ENCODE data around the gene RNF224. TPM values are rescaled to one million over a fixed set of nuclear protein-coding genes. Genes with fewer than 3 reads are reported as not detected.

The RNF224 gene
- total RNA-seq, 1 donor from 2014 or later = 0.35 TPM

DNA sequence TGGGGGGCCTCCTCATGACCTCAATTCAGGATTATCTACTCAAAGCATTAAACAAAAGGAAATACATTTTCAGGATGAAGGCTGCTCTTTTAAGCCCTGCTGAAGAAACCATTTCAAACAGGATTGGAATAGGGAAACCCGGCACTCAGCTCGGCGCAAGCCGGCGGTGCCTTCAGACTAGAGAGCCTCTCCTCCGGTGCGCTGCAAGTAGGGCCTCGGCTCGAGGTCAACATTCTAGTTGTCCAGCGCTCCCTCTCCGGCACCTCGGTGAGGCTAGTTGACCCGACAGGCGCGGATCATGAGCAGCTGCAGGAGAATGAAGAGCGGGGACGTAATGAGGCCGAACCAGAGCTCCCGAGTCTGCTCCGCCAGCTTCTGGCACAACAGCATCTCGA, 22.6 kb upstream of the RNF224 start:
- intact Hi-C loops (cut with DNase I) = no loop called here
- no peaks in the 10 kb centered on the region for H3K9me3 ChIP-seq
- no peak for DNase-seq
- H3K27me3 ChIP-seq = no peaks in the 10 kb centered on the region
- peak overlapping the region; percentile 80 for H3K27ac ChIP-seq
- TF ChIP-seq, protein P1, sequence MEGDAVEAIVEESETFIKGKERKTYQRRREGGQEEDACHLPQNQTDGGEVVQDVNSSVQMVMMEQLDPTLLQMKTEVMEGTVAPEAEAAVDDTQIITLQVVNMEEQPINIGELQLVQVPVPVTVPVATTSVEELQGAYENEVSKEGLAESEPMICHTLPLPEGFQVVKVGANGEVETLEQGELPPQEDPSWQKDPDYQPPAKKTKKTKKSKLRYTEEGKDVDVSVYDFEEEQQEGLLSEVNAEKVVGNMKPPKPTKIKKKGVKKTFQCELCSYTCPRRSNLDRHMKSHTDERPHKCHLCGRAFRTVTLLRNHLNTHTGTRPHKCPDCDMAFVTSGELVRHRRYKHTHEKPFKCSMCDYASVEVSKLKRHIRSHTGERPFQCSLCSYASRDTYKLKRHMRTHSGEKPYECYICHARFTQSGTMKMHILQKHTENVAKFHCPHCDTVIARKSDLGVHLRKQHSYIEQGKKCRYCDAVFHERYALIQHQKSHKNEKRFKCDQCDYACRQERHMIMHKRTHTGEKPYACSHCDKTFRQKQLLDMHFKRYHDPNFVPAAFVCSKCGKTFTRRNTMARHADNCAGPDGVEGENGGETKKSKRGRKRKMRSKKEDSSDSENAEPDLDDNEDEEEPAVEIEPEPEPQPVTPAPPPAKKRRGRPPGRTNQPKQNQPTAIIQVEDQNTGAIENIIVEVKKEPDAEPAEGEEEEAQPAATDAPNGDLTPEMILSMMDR (IDR thresholded peaks at IDR 0.05) = no peak
- H3K4me1 ChIP-seq = peaks cover 42% of the 10 kb centered on the region
- peak overlapping the region; percentile 83 for H3K4me3 ChIP-seq
- no peaks in the 10 kb centered on the region for H3K36me3 ChIP-seq
- ATAC-seq = no peak

DNA sequence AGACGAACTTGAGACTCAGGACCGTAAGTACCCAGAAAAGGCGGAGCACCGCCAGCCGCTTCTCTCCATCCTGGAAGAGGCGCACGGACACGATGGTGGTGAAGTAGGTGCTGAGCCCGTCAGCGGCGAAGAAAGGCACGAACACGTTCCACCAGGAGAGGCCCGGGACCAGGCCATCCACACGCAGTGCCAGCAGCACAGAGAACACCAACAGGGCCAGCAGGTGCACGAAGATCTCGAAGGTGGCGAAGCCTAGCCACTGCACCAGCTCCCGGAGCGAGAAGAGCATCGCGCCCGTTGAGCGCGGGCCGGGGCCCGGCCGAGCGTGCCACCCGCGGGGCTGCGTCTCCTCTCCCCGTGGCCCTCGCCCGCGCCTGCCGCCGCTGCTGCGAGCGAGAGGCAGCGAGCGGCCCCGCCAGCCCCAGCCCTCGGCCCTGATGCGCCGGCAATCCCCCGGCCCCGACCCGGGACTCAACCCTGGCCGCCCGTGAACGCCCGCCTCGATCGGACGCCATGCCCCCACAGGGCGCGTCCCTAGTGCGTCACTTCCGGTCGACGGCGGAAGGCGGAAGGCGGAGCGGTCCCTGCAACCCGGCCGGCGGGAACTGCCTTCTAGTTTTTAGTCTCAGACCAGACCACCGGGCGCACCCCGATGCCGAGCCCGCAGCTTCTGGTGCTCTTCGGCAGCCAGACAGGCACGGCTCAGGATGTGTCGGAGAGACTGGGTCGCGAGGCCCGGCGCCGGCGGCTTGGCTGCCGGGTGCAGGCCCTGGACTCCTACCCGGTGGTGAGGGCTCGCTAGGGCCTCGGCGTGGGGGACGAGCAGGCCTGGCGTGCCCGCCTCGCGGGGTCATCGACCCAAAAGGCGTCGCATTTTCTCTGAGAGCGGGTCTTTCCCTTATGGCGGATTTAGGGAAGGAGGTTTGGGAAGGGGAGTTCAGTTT, 21.9 kb upstream of the RNF224 start, which contains the start of the genes NDOR1 and TMEM203:
NDOR1 (plus strand) TSS at position 575 of the 944 bp plus-strand sequence; CDS start at position 653, 78 bp downstream.
TMEM203 (minus strand) TSS at position 523 of the 944 bp plus-strand sequence; CDS start at position 289, 234 bp downstream.
- Histone ChIP-seq H3K27ac (peak within 1 kb of the TSS; percentile 80), H3K4me1 (peaks cover 41% of the 10 kb centered on the region), H3K36me3 (no peaks in the 10 kb centered on the region), H3K4me3 (peak within 1 kb of the TSS; percentile 83), H3K9me3 (no peaks in the 10 kb centered on the region), H3K27me3 (no peaks in the 10 kb centered on the region)
- TF ChIP-seq, protein P1 (IDR thresholded peaks at IDR 0.05) = no peak
- peak; percentile 97 for DNase-seq
- peak; percentile 76 for ATAC-seq
- intact Hi-C loops (cut with DNase I) = no loop called here

DNA sequence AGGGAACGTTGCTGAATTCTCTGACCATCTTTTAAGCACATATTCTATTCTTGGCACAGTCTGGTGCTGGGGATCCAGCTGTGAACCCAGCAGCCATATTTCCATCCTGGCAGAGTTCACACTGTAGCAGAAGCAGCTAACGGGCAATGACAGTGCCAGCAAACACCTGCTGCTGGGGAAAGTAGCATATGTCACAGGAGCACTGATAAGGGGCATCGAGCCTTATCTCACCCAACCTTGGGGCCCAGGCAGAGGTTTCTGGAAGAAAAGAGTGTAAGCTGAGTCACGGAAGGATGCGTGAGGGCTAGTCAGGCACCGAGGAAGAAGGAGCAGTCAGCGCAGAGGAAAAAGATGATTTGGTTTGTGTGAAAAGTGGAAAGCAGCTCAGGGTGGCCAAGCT, 20.7 kb upstream of the RNF224 start:
- DNase-seq (no peak), ATAC-seq (no peak)
- Histone ChIP-seq H3K9me3 (no peaks in the 10 kb centered on the region), H3K4me1 (peaks cover 35% of the 10 kb centered on the region), H3K27me3 (no peaks in the 10 kb centered on the region), H3K27ac (no peak overlapping the region), H3K36me3 (no peaks in the 10 kb centered on the region), H3K4me3 (peak overlapping the region; percentile 83)
- TF ChIP-seq, protein P1 (IDR thresholded peaks at IDR 0.05) = no peak
- intact Hi-C loops (cut with DNase I) = no loop called here

DNA sequence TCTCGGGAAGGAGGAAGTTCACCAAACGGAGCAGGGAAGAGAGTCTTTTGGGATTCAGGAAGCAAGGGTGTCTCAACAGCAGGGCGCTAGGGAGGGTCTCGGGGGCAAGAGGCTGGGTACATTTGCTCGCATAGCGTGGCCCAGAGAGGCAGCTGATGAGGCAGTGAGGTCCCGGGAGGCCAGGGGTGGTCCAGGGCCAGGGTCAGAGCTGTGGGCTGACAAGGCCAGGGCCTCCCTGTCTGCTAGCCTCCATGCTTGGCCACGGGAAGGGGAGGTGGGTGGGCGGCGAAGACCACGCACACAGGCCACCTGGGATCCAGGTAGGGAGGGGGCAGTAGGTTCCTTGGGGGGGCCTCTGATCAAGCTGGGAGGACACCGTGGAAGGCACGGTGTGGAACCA, 15.8 kb upstream of the RNF224 start:
- Histone ChIP-seq H3K27ac (no peak overlapping the region), H3K27me3 (no peaks in the 10 kb centered on the region), H3K4me1 (peaks cover 5% of the 10 kb centered on the region), H3K4me3 (no peak overlapping the region), H3K9me3 (no peaks in the 10 kb centered on the region), H3K36me3 (no peaks in the 10 kb centered on the region)
- TF ChIP-seq, protein P1 (IDR thresholded peaks at IDR 0.05) = no peak
- ATAC-seq (no peak), DNase-seq (no peak)
- intact Hi-C loops (cut with DNase I) = no loop called here

DNA sequence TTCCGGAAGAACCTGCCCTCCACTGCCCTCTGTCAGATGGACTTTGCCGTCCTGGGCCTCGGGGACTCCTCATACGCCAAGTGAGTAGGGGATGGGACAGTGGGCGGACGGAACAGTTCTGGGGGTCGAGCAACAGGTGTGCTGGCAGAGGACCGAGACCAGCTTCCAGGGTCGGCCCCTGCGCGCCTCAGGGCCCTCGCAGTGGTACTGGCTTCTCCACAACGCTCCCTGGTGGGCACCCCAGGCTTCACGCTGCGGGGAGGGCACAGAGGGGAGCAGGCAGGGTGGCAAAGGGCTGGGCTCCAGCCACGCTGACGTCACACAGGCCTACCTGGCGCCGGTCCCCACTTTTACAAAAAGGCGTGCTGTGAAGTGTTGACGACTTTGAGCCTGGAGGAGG, 14.8 kb upstream of the RNF224 start:
- intact Hi-C loops (cut with DNase I) = no loop called here
- Histone ChIP-seq H3K4me3 (no peak overlapping the region), H3K36me3 (no peaks in the 10 kb centered on the region), H3K27me3 (no peaks in the 10 kb centered on the region), H3K27ac (no peak overlapping the region), H3K9me3 (no peaks in the 10 kb centered on the region), H3K4me1 (no peaks in the 10 kb centered on the region)
- ATAC-seq = no peak
- DNase-seq = no peak
- TF ChIP-seq, protein P1 (IDR thresholded peaks at IDR 0.05) = no peak
